Cardiac fibroblast (primary cell): Measurements from ENCODE around the gene OVOL1.

Source experiments
- DNase-seq, 2 donors: peaks; one replicate each; pipeline versions ENCODE4 v3.0.0 to v3.0.0-alpha.2; 2010; ENCODE audit warnings: low read depth in 2 of 2
- H3K4me3 ChIP-seq, 2 donors: replicated peaks in 1 of 2; 1 replicate in 1 of 2; 2 replicates in 1 of 2; pipeline ENCODE4 v1.5.1; 2011; ENCODE audit warnings: low read depth in 2 of 2, low read length in 2 of 2, mild to moderate bottlenecking in 2 of 2, moderate library complexity in 1 of 2
- TF ChIP-seq, protein P1 (sequence below): IDR thresholded peaks from one replicate; pipeline ENCODE4 v1.5.1; 2011; ENCODE audit warnings: low read depth, mild to moderate bottlenecking, low read length, inconsistent platforms

OVOL1 gene

DNA sequence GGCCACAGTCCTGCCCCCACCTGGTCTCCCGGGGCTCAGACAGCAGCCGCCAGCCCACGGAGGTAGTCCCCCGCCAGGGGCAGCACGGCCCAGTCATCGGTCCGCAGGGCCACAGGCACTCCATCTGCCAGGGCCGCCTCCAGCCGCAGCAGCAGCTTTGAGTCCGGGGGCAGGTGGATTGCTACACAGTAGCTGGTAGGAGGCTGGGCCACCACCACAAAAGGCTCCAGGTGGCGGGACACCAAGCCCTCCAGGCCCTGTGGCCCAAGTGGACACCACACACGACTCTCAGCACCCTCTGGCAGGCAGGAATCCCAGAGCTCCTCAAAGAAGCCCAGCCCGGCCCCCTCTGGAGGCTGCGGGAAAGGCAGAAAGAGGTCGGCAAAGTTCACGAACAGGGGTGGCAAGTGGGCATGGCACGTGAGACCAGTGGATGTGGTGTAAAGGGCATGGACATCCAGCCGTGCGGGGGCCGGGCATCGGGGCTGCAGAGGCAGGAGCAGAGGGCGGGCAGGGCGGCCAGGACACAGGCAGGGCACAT is 9.0 kb upstream of the OVOL1 start:
- H3K4me3 ChIP-seq, result no peak overlapping the region
- DNase-seq, result no peak
- TF ChIP-seq, protein P1, sequence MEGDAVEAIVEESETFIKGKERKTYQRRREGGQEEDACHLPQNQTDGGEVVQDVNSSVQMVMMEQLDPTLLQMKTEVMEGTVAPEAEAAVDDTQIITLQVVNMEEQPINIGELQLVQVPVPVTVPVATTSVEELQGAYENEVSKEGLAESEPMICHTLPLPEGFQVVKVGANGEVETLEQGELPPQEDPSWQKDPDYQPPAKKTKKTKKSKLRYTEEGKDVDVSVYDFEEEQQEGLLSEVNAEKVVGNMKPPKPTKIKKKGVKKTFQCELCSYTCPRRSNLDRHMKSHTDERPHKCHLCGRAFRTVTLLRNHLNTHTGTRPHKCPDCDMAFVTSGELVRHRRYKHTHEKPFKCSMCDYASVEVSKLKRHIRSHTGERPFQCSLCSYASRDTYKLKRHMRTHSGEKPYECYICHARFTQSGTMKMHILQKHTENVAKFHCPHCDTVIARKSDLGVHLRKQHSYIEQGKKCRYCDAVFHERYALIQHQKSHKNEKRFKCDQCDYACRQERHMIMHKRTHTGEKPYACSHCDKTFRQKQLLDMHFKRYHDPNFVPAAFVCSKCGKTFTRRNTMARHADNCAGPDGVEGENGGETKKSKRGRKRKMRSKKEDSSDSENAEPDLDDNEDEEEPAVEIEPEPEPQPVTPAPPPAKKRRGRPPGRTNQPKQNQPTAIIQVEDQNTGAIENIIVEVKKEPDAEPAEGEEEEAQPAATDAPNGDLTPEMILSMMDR, result no peak

DNA sequence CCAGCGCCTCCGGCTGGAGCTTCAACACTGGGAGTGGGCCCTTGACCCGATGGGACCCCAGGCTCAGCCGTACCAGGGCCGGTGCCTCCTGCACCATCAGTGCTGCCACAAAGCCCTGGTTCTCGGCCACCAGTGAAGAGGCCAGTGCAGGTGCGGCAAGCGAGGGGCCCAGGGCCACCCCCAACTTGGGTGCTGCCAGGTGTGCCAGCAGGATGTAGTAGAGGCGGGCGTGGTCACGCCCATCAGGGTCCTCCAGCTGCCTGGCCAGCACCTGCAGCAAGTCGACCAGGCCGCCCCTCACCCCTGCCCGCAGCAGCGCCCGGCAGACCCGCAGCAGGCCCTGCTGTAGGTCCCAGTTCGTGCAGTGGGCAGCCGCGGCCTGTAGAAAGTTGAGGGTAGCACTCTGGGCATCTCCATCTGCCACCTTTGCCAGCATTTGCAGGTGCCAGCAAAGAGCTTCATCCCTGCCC is 8.4 kb upstream of the OVOL1 start:
- H3K4me3 ChIP-seq, result no peak overlapping the region
- TF ChIP-seq, protein P1, result no peak
- DNase-seq, result no peak

DNA sequence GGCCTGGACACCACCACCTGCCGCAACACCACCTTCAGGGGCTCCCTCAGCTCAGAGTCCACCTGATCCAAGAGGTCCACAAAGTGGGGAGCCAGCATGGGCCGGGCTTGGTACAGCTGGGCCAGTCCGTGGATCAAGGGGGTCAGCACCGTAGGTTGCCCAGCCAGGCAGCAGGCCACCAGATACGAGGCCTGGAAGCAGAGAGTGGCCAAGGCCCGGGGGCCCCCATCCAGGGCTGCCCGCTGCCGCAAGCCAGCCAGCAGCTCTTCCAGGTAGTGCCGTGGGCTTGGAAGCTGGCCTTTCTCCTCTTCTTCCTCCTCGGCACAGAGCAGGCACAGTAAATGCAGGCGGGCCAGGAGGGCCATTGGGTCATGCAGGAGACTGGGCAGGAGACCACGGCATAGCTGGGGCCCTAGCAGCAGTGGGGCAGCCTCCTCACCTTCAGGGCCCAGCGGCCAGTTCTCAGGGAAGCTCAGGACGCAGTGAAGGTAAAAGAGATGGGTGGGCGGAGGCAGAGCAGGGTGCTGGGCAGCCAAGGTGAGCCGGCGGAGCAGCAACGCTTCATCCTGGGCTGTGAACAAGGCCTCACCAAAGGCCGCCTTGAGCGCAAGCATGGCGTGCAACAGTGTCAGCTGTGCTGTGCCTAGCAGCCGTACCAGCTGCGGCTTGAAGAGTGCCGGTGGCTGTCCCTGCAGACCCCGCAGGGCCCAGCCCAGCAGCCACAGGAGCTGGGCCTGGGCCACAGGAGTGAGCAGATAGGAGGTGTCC is 7.8 kb upstream of the OVOL1 start:
- H3K4me3 ChIP-seq, result peak overlapping the region; percentile 87
- DNase-seq, result no peak
- TF ChIP-seq, protein P1, result no peak

DNA sequence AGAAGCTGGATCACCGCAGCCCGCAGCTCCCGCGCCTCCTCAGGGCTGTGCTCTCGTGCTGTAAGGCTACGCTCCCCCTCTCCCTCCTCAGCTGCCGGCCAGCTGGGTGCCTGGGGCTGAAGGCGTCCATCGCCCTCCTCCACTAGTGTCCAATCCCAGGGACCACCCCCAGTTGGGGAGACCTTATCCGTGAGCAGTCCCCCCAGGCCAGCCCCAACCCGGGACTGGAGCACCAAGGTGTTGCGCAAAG is 7.3 kb upstream of the OVOL1 start:
- DNase-seq, result no peak
- TF ChIP-seq, protein P1, result no peak
- H3K4me3 ChIP-seq, result peak overlapping the region; percentile 87

DNA sequence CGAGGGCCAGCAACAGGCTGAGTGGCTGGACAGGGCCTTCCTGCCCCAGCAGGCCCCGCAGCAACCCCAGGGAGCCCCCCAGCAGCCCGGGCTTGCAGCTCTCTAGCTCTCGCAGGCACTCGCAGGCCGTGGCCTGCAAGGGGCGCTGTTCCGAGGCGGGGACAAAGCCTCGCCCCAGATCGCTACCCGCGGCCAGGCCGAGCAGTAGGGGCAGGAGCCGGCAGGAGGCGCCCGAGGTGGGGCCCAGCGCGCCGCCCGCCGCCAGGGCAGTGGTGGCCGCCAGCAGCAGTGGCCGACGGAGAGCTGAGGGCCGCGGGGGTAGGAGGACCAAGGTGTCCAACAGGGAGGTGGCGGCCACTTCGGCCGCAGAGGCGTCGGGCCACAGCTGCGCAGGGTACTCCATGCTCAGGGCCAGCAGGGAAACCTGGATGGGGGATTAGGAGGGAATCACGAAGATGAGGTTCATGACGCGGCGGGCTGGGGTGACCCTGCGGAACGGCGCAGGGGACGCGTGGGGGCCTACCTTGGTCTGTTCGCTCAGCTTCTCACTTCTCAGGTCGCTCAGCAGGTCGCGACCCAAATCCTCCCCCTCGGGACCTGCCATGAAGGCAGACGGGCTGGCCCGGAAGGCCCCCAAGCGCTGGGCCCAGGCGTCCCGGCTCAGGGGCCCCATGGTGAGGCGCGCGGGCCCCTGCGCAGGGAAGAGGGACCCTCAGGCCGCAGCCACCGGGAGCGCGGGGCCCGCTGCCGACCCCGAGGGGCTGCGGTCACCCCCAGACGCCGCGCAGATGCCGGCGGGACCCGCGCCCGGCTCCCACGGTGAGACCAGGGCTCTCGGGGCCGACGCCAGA is 6.7 kb upstream of the OVOL1 start:
- peak overlapping the region; percentile 87 for H3K4me3 ChIP-seq
- TF ChIP-seq, protein P1, result peak; percentile 86
- DNase-seq, result peak; percentile 83 to 84

DNA sequence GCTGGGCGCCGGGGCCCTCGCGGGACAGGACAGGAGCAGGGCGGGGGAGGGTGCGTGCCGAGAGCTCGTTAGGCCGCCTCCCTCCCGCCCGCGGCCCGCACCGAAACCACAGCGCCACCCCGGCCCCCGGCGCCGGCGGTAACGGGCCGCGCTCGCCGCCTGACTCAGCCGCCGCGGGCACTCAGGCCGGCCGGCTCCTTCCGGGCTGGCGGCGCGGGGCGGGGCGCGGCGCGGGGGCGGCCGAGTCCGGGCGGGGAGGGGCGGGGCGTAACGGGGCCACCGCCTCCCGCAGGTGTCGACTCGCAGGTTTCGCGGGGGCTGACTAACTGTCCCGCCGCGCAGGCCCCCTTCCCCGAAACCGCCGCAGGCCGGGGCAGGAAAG is 6.1 kb upstream of the OVOL1 start, which contains the start of gene AP5B1:
TSS of gene AP5B1 (minus strand) at position 207 of the 382 bp plus-strand sequence. CDS start 385 bp downstream, outside the sequence.
- TF ChIP-seq, protein P1, result no peak
- peak; percentile 33 to 48 for DNase-seq
- H3K4me3 ChIP-seq, result peak within 1 kb of the TSS; percentile 87
